GM23248 (cell line): ENCODE results near the gene SAMD8. TPM values are rescaled to one million over a fixed set of nuclear protein-coding genes. Genes with fewer than 3 reads are reported as not detected.
"Not testable (repeated sequence)": the region's sequence is repeated elsewhere in the genome, so short reads cannot be mapped to it uniquely, and the experiment has no call there.

ENCODE experiments used
- DNase-seq: peaks from one replicate; pipeline ENCODE4 v3.0.0-alpha.2; 2015
- H2AFZ ChIP-seq: fragments of 200-600 bp; sonication (generic); 2 replicates; pipeline ENCODE4 v1.6.1; 2016; ENCODE audit warnings: antibody characterized with exemption
- H3F3A ChIP-seq: fragments of 200-600 bp; sonication (generic); 2 replicates; pipeline ENCODE4 v1.6.1; 2016; ENCODE audit warnings: mild to moderate bottlenecking, antibody characterized with exemption, mixed run types; ENCODE audit not compliant: insufficient read depth
- H3K27ac ChIP-seq: fragments of 200-600 bp; sonication (generic); 2 replicates; pipeline ENCODE4 v1.5.1; 2016; ENCODE audit warnings: mild to moderate bottlenecking
- H3K27me3 ChIP-seq: fragments of 200-600 bp; sonication (generic); replicated peaks from 2 replicates; pipeline ENCODE4 v1.6.1; 2016; ENCODE audit warnings: mild to moderate bottlenecking; ENCODE audit not compliant: insufficient read depth
- H3K36me3 ChIP-seq: fragments of 200-600 bp; sonication (generic); 2 replicates; pipeline ENCODE4 v1.6.1; 2016; ENCODE audit warnings: low read depth, mild to moderate bottlenecking
- H3K4me1 ChIP-seq: fragments of 200-600 bp; sonication (generic); 2 replicates; pipeline ENCODE4 v1.6.1; 2016; ENCODE audit warnings: mild to moderate bottlenecking; ENCODE audit not compliant: insufficient read depth
- H3K4me2 ChIP-seq: fragments of 200-600 bp; sonication (generic); one replicate; pipeline ENCODE4 v1.6.1; 2016; ENCODE audit warnings: mild to moderate bottlenecking; ENCODE audit not compliant: unreplicated experiment
- H3K4me3 ChIP-seq: fragments of 200-600 bp; sonication (generic); 2 replicates; pipeline ENCODE4 v1.5.1; 2016; ENCODE audit warnings: mild to moderate bottlenecking
- H3K79me2 ChIP-seq: fragments of 200-600 bp; sonication (generic); 2 replicates; pipeline ENCODE4 v1.6.1; 2016; ENCODE audit warnings: mild to moderate bottlenecking; ENCODE audit not compliant: insufficient read depth
- H3K9ac ChIP-seq: fragments of 200-600 bp; sonication (generic); 2 replicates; pipeline ENCODE4 v1.6.1; 2016; ENCODE audit warnings: mild to moderate bottlenecking
- H3K9me2 ChIP-seq: fragments of 200-600 bp; sonication (generic); 2 replicates; pipeline ENCODE4 v1.6.1; 2016; ENCODE audit warnings: mixed run types, mild to moderate bottlenecking, moderate library complexity; ENCODE audit not compliant: insufficient read depth
- H3K9me3 ChIP-seq: fragments of 200-600 bp; sonication (generic); one replicate; pipeline ENCODE4 v1.6.1; 2017; ENCODE audit warnings: low read depth
- H4K20me1 ChIP-seq: fragments of 200-600 bp; sonication (generic); 2 replicates; pipeline ENCODE4 v1.6.0; 2016; ENCODE audit not compliant: insufficient read depth
- EZH2 ChIP-seq: fragments of 200-600 bp; sonication (generic); IDR thresholded peaks from 2 replicates; pipeline ENCODE4 v1.6.1; 2018; ENCODE audit warnings: antibody characterized with exemption, mild to moderate bottlenecking; ENCODE audit not compliant: insufficient read depth, poor library complexity, severe bottlenecking
- EZH2phosphoT487 ChIP-seq: fragments of 200-600 bp; sonication (generic); IDR thresholded peaks from 2 replicates; pipeline ENCODE4 v1.6.1; 2018; ENCODE audit warnings: antibody characterized with exemption, moderate library complexity, mild to moderate bottlenecking, low read depth; ENCODE audit not compliant: insufficient read depth
- WGBS, 2 experiments: methylation state at CpG; one replicate each; pipeline ENCODE4 v1.1.6; 2015 to 2017; ENCODE audit warnings: low lambda C conversion rate in 2 of 2, low coverage in 1 of 2; ENCODE audit errors: missing lambda C conversion rate in 2 of 2; 5-methylcytosine and 5-hydroxymethylcytosine counted together
- in situ Hi-C: fragments of 300-500 bp; cut with MboI; formaldehyde crosslinking; loops from 2 replicates; pipeline ENCODE4 v1.15.0; 2020
- polyA plus RNA-seq: library from polyadenylated mRNA; unstranded; fragments of >200 nt; fragmentation: Nextera tagmentation; extraction: Ambion mirVana; gene quantifications from 2 replicates; pipeline ENCODE4 v1.2.1, GENCODE V29; 2016
- total RNA-seq: library from RNA; depleted of rRNA; stranded (reverse); fragments of >200 nt; shearing (Covaris generic); gene quantifications from 2 replicates; pipeline ENCODE4 v1.2.3, GENCODE V29; 2014

Gene SAMD8
- total and polyA plus RNA-seq, 2 experiments from 2014 or later = 16.9 to 30.5 TPM

- in situ Hi-C loops = no loop called here
- 33 to 34% methylated on average over 3 of the region's 3 CpGs for WGBS, 2 experiments
- peaks cover 32% of the 10 kb centered on the region for H3K4me1 ChIP-seq
- no peaks in the 10 kb centered on the region for H3K36me3 ChIP-seq
- H3K9me2 ChIP-seq = no peaks in the 10 kb centered on the region
- H3K9me3 ChIP-seq = no peaks in the 10 kb centered on the region
- no peaks in the 10 kb centered on the region for H3K27me3 ChIP-seq
- no peak overlapping the region for H3K9ac ChIP-seq
- H3K4me2 ChIP-seq = peak overlapping the region; percentile 31
- peaks cover 45% of the 10 kb centered on the region for H3F3A ChIP-seq
- peaks cover 14% of the 10 kb centered on the region; the same call in 1 of the 2 replicates for H4K20me1 ChIP-seq
- peak overlapping the region; percentile 32; the same call in 1 of the 2 replicates for H3K27ac ChIP-seq
- peaks cover 99% of the 10 kb centered on the region for H3K79me2 ChIP-seq
- peak overlapping the region; percentile 14 for H2AFZ ChIP-seq
- TF ChIP-seq EZH2phosphoT487 = no peak
- TF ChIP-seq EZH2 = no peak
- 0 out of 2 replicates have a peak overlapping the region, but pooled peaks have one; percentile 31 for H3K4me3 ChIP-seq
- DNase-seq = peak; percentile 52
Measured at GRCh38 chr10:75117995-75118394, 6.5 kb downstream of the SAMD8 start.

GRCh38 chr10:75119444-75120066, 8.1 kb downstream of the SAMD8 start:
- H3F3A ChIP-seq = peaks cover 32% of the 10 kb centered on the region
- peaks cover 14% of the 10 kb centered on the region; the same call in 1 of the 2 replicates for H4K20me1 ChIP-seq
- H3K27ac ChIP-seq, H3K9ac ChIP-seq, H2AFZ ChIP-seq, in situ Hi-C loops, H3K4me2 ChIP-seq, H3K36me3 ChIP-seq, H3K4me3 ChIP-seq, H3K27me3 ChIP-seq, H3K9me3 ChIP-seq, DNase-seq, H3K9me2 ChIP-seq: not testable (repeated sequence)
- peaks cover 99% of the 10 kb centered on the region for H3K79me2 ChIP-seq
- H3K4me1 ChIP-seq = peaks cover 23% of the 10 kb centered on the region
- WGBS, 2 experiments = 92% methylated on average over 15 of the region's 15 CpGs

GRCh38 chr10:75121322-75121721, 9.9 kb downstream of the SAMD8 start:
- Histone ChIP-seq H2AFZ (no peak overlapping the region), H3K4me2 (no peak overlapping the region), H3K9me2 (no peaks in the 10 kb centered on the region), H3K9me3 (no peaks in the 10 kb centered on the region), H3K79me2 (peaks cover 99% of the 10 kb centered on the region), H3F3A (peaks cover 24% of the 10 kb centered on the region), H3K36me3 (peaks cover 5% of the 10 kb centered on the region; the same call in 1 of the 2 replicates), H4K20me1 (peaks cover 8% of the 10 kb centered on the region; the same call in 1 of the 2 replicates), H3K9ac (no peak overlapping the region), H3K27ac (no peak overlapping the region), H3K4me1 (peaks cover 23% of the 10 kb centered on the region), H3K27me3 (no peaks in the 10 kb centered on the region), H3K4me3 (no peak overlapping the region)
- no peak for TF ChIP-seq EZH2
- no peak for TF ChIP-seq EZH2phosphoT487
- no peak for DNase-seq
- WGBS, 2 experiments = 24 to 60% methylated on average over 1 of the region's 1 CpG
- in situ Hi-C loops = no loop called here

- Histone ChIP-seq H3K4me2 (no peak overlapping the region), H3K36me3 (peaks cover 5% of the 10 kb centered on the region; the same call in 1 of the 2 replicates), H3K27me3 (no peaks in the 10 kb centered on the region), H3K79me2 (peaks cover 99% of the 10 kb centered on the region), H3K4me3 (no peak overlapping the region), H2AFZ (no peak overlapping the region), H3K9ac (no peak overlapping the region), H3K9me2 (no peaks in the 10 kb centered on the region), H4K20me1 (peaks cover 8% of the 10 kb centered on the region; the same call in 1 of the 2 replicates), H3F3A (peaks cover 22% of the 10 kb centered on the region), H3K9me3 (no peaks in the 10 kb centered on the region), H3K27ac (no peak overlapping the region), H3K4me1 (peaks cover 14% of the 10 kb centered on the region)
- 95% methylated on average over 4 of the region's 4 CpGs for WGBS, 2 experiments
- in situ Hi-C loops = no loop called here
- TF ChIP-seq EZH2phosphoT487 = no peak
- TF ChIP-seq EZH2 = no peak
- DNase-seq = no peak
Measured at GRCh38 chr10:75122505-75122904, 11.0 kb downstream of the SAMD8 start.
